GM23338 (cell line): ENCODE results near the gene ZNF479. TPM values are rescaled to one million over a fixed set of nuclear protein-coding genes. Genes with fewer than 3 reads are reported as not detected.
"Not testable (repeated sequence)": the region's sequence is repeated elsewhere in the genome, so short reads cannot be mapped to it uniquely, and the experiment has no call there.

Experiments
- ATAC-seq: fragments of 200-7000 bp; cut with Tn5 transposase; 3 replicates; pipeline ENCODE4 v1.9.1; 2020
- DNase-seq: peaks from one replicate; pipeline ENCODE4 v3.0.0-alpha.2; 2015; ENCODE audit warnings: low spot score
- H2AFZ ChIP-seq: fragments of 200-600 bp; sonication (generic); 2 replicates; pipeline ENCODE4 v1.8.0; 2016; ENCODE audit warnings: antibody characterized with exemption, mild to moderate bottlenecking, moderate library complexity
- H3F3A ChIP-seq: fragments of 200-600 bp; sonication (generic); replicated peaks from 2 replicates; pipeline ENCODE4 v1.8.0; 2017; ENCODE audit warnings: antibody characterized with exemption, mixed run types, low read depth
- H3K27ac ChIP-seq: fragments of 200-600 bp; sonication (generic); 2 replicates; pipeline ENCODE4 v1.6.1; 2016; ENCODE audit warnings: low read depth
- H3K27me3 ChIP-seq: fragments of 200-600 bp; sonication (generic); 2 replicates; pipeline ENCODE4 v1.8.0; 2016; ENCODE audit warnings: mild to moderate bottlenecking, mixed run types, moderate library complexity; ENCODE audit not compliant: insufficient read depth
- H3K36me3 ChIP-seq: fragments of 200-600 bp; sonication (generic); 2 replicates; pipeline ENCODE4 v1.8.0; 2016; ENCODE audit warnings: mild to moderate bottlenecking; ENCODE audit not compliant: insufficient read depth
- H3K4me1 ChIP-seq: fragments of 200-600 bp; sonication (generic); 2 replicates; pipeline ENCODE4 v1.8.0; 2016; ENCODE audit warnings: mild to moderate bottlenecking, moderate library complexity; ENCODE audit not compliant: insufficient read depth
- H3K4me2 ChIP-seq: fragments of 200-600 bp; sonication (generic); 2 replicates; pipeline ENCODE4 v1.7.1; 2017; ENCODE audit warnings: mixed run types
- H3K4me3 ChIP-seq: fragments of 200-600 bp; sonication (generic); 2 replicates; pipeline ENCODE4 v1.6.1; 2016; ENCODE audit warnings: mixed run types
- H3K79me2 ChIP-seq: fragments of 200-600 bp; sonication (generic); replicated peaks from 2 replicates; pipeline ENCODE4 v1.8.0; 2017; ENCODE audit warnings: mild to moderate bottlenecking; ENCODE audit not compliant: insufficient read depth
- H3K9me2 ChIP-seq: fragments of 200-600 bp; sonication (generic); 2 replicates; pipeline ENCODE4 v1.8.0; 2017; ENCODE audit not compliant: insufficient read depth
- H4K20me1 ChIP-seq: fragments of 200-600 bp; sonication (generic); replicated peaks from 2 replicates; pipeline ENCODE4 v1.8.0; 2017; ENCODE audit warnings: mild to moderate bottlenecking; ENCODE audit not compliant: insufficient read depth
- H3K27ac Mint-ChIP-seq: 2 replicates; pipeline ENCODE4 v1.8.0; 2020; ENCODE audit warnings: inconsistent platforms, mild to moderate bottlenecking, moderate library complexity, mixed read lengths
- H3K27me3 Mint-ChIP-seq: 3 replicates; pipeline ENCODE4 v1.8.0; 2022; ENCODE audit warnings: low read depth, mild to moderate bottlenecking, moderate library complexity, mixed read lengths, inconsistent platforms; ENCODE audit not compliant: insufficient read depth, poor library complexity
- H3K36me3 Mint-ChIP-seq: 3 replicates; pipeline ENCODE4 v1.8.0; 2021; ENCODE audit warnings: low read depth, mild to moderate bottlenecking, inconsistent platforms, moderate library complexity, mixed read lengths
- H3K4me1 Mint-ChIP-seq: 3 replicates; pipeline ENCODE4 v1.8.0; 2020; ENCODE audit warnings: mild to moderate bottlenecking, inconsistent platforms, mixed read lengths
- H3K4me3 Mint-ChIP-seq: 3 replicates; pipeline ENCODE4 v1.8.0; 2021; ENCODE audit warnings: moderate library complexity, mild to moderate bottlenecking, inconsistent platforms, mixed read lengths
- H3K9me3 Mint-ChIP-seq: 3 replicates; pipeline ENCODE4 v1.8.0; 2020; ENCODE audit warnings: moderate library complexity, mild to moderate bottlenecking, inconsistent platforms, mixed read lengths
- EZH2 ChIP-seq: fragments of 200-600 bp; sonication (generic); IDR thresholded peaks from one replicate; pipeline ENCODE4 v1.8.0; 2017; ENCODE audit warnings: antibody characterized with exemption, mild to moderate bottlenecking, low read depth; ENCODE audit not compliant: unreplicated experiment
- POLR2AphosphoS5 ChIP-seq: IDR thresholded peaks from 2 replicates; pipeline ENCODE4 v1.6.1; 2016; ENCODE audit warnings: antibody characterized with exemption, low read depth
- ZNF114 ChIP-seq: fragments of 250-450 bp; sonication (Bioruptor Pico); IDR thresholded peaks from 2 replicates; pipeline ENCODE4 v1.5.0; 2020; ENCODE audit warnings: mild to moderate bottlenecking, moderate library complexity
- ZNF462 ChIP-seq: fragments of 250-450 bp; sonication (Bioruptor Pico); IDR thresholded peaks from 2 replicates; pipeline ENCODE4 v1.5.0; 2020; ENCODE audit warnings: mild to moderate bottlenecking, moderate library complexity
- polyA plus RNA-seq: library from polyadenylated mRNA; unstranded; fragments of >200 nt; fragmentation: Nextera tagmentation; extraction: Ambion mirVana; gene quantifications from 2 replicates; pipeline ENCODE4 v1.2.1, GENCODE V29; 2016
- total RNA-seq: library from RNA; depleted of rRNA; stranded (reverse); fragments of >200 nt; shearing (Covaris generic); gene quantifications from 2 replicates; pipeline ENCODE4 v1.2.3, GENCODE V29; 2014
- TF ChIP-seq, protein P1 (sequence below), 2 experiments: fragments of 200-600 bp in 1 of 2; sonication (generic) in 1 of 2; conservative IDR thresholded peaks; 2 replicates each; pipeline versions ENCODE4 v1.5.1 to v1.6.1; 2016 to 2017; ENCODE audit warnings: antibody characterized with exemption in 2 of 2, low read depth in 2 of 2, mild to moderate bottlenecking in 2 of 2, moderate library complexity in 1 of 2

ZNF479 gene
- total and polyA plus RNA-seq, 2 experiments from 2014 or later = not detected

- no peak for TF ChIP-seq POLR2AphosphoS5
- no peak for TF ChIP-seq EZH2
- no peak for TF ChIP-seq ZNF462 (CRISPR knock-in tag)
Measured at GRCh38 chr7:57176928-57177635, 44.8 kb upstream of the ZNF479 start (continued).

DNA sequence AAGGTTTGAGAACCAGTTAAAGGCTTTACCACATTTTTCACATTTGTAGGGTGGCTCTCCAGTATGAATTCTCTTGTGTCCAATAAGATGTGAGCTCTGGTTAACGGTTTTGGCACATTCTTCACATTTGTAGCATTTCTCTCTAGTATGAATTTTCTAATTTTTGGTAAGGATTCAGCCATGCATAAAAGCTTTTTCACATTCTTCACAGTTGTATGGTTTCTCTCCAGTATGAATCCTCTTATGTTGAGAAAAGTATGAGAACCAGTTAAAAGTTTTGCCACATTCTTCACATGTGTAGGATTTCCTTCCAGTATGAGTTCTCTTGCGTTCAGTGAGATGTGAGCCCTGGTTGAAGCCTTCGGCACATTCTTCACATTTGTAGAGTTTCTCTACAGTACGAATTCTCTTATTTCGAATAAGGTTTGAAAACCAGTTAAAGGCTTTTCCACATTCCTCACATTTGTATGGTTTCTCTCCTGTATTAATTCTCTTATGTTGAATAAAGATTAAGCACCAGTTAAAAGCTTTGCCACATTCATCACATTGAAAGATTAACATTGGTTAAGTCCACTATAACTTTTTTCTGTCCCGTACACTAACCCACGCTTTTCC, 33.2 kb upstream of the ZNF479 start:
- Histone ChIP-seq H3K36me3 (peaks cover 15% of the 10 kb centered on the region; the same call in 1 of the 2 replicates), H3K9me2 (no peaks in the 10 kb centered on the region), H3K4me3 (no peak overlapping the region; the same call in 1 of the 2 replicates), H3K27me3 (no peaks in the 10 kb centered on the region), H4K20me1 (no peaks in the 10 kb centered on the region), H3K27ac (no peak overlapping the region), H3K4me2 (no peak overlapping the region), H3F3A (no peaks in the 10 kb centered on the region), H2AFZ (no peak overlapping the region), H3K4me1 (no peaks in the 10 kb centered on the region), H3K79me2 (no peaks in the 10 kb centered on the region)
- TF ChIP-seq ZNF114 (CRISPR knock-in tag) = no peak
- TF ChIP-seq, protein P1, sequence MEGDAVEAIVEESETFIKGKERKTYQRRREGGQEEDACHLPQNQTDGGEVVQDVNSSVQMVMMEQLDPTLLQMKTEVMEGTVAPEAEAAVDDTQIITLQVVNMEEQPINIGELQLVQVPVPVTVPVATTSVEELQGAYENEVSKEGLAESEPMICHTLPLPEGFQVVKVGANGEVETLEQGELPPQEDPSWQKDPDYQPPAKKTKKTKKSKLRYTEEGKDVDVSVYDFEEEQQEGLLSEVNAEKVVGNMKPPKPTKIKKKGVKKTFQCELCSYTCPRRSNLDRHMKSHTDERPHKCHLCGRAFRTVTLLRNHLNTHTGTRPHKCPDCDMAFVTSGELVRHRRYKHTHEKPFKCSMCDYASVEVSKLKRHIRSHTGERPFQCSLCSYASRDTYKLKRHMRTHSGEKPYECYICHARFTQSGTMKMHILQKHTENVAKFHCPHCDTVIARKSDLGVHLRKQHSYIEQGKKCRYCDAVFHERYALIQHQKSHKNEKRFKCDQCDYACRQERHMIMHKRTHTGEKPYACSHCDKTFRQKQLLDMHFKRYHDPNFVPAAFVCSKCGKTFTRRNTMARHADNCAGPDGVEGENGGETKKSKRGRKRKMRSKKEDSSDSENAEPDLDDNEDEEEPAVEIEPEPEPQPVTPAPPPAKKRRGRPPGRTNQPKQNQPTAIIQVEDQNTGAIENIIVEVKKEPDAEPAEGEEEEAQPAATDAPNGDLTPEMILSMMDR (conservative IDR thresholded peaks at IDR 0.05; ENCODE audit: low read depth in 2 of 2) = no peak
- Mint-ChIP-seq H3K9me3 (peaks cover 25% of the 10 kb centered on the region), H3K4me1 (no peaks in the 10 kb centered on the region), H3K36me3 (peaks cover 24% of the 10 kb centered on the region; the same call in 2 of the 3 replicates), H3K27ac (no peak overlapping the region), H3K4me3 (no peak overlapping the region), H3K27me3 (no peaks in the 10 kb centered on the region)
- ATAC-seq (no peak), DNase-seq (no peak)

DNA sequence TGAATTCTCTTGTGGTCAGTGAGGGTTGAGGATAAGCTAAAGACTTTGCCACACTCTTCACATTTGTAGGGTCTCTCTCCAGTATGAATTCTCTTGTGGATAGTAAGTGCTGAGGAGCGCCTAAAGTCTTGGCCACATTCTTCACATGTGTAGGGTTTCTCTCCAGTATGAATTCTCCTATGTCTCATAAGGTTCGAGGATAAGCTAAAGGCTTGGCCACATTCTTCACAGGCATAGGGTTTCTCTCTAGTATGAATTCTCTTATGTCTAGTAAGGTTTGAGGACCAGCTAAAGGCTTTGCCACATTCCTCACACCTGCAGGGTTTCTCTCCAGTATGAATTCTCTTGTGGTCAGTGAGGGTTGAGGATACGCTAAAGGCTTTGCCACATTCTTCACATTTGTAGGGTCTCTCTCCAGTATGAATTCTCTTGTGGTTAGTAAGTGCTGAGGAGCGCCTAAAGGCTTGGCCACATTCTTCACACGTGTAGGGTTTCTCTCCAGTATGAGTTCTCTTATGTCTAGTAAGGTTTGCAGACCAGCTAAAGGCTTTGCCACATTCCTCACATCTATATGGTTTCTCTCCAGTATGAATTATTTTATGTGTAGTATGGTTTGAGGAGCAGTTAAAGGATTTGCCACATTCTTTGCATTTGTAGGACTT, 12.0 kb downstream of the ZNF479 start:
- not testable (repeated sequence) for H2AFZ ChIP-seq, H3K9me2 ChIP-seq, H3K36me3 ChIP-seq, H3K27me3 ChIP-seq, DNase-seq, H3K27me3 Mint-ChIP-seq, H3F3A ChIP-seq, H3K4me3 Mint-ChIP-seq, ATAC-seq, H3K79me2 ChIP-seq, H4K20me1 ChIP-seq, H3K4me1 Mint-ChIP-seq, H3K27ac ChIP-seq, H3K4me1 ChIP-seq, H3K4me3 ChIP-seq, H3K27ac Mint-ChIP-seq, H3K4me2 ChIP-seq
- Mint-ChIP-seq H3K9me3 (peaks cover 77% of the 10 kb centered on the region), H3K36me3 (peaks cover 12% of the 10 kb centered on the region; the same call in 2 of the 3 replicates)
